Measurements from ENCODE around the gene STK39.

- TF ChIP-seq POLR2A (IDR thresholded peaks at IDR 0.05) = no peak
- no peak for TF ChIP-seq CTCF (IDR thresholded peaks at IDR 0.05)
Measured at GRCh38 chr2:168024459-168024858, 222.9 kb downstream of the STK39 start.

Data from heart left ventricle (tissue), 13 donors.